Activated CD4-positive, alpha-beta T cell treated with anti-CD3 and anti-CD28 coated beads, Interleukin-2, amount 50 U/mL, for 16 hours (primary cell): Measurements from ENCODE around the gene MZF1.

Experiments used
- DNase-seq: peaks from one replicate; pipeline ENCODE4 v3.0.0-alpha.2; 2020

Gene MZF1

GRCh38 chr19:58569943-58570670 lies 3.0 kb downstream of the MZF1 start:
- DNase-seq = no peak

DNA sequence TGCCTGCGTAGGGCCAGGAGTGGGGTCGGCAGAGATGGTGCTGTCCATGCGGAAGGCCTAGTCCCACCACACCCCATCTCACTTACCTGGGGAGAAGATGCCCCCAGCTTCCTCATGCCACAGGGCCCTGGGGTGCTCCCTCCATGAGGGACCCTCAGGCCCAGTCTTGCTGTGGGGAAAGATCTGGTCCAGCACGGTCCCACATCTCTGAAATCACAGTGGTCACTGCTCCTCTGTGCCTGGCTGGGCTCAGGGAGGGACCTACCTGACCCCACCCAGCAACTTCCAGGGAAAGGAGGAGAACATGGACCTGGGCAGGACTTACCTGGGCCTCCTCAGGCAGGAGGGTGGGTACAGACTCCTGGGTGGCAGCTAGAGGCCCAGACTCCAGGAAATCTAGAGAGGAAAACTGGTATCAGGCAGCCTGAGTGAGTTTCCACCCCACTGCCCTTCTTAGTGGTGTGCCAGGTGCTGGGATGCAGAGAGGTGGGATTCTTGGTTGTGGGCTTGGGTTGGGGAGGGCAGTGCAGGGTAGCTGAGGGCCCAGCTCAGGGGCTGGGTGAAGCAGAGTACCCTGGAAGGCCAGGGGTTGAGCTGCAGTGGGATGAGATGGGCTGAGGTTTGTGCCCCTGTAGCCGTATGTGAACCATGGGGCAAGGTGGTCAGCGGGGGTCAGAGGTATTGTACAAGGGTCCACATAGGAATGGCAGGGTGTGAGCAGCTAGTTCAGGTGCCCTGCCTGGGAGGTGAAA lies 3.8 kb downstream of the MZF1 start:
- no peak for DNase-seq

DNA sequence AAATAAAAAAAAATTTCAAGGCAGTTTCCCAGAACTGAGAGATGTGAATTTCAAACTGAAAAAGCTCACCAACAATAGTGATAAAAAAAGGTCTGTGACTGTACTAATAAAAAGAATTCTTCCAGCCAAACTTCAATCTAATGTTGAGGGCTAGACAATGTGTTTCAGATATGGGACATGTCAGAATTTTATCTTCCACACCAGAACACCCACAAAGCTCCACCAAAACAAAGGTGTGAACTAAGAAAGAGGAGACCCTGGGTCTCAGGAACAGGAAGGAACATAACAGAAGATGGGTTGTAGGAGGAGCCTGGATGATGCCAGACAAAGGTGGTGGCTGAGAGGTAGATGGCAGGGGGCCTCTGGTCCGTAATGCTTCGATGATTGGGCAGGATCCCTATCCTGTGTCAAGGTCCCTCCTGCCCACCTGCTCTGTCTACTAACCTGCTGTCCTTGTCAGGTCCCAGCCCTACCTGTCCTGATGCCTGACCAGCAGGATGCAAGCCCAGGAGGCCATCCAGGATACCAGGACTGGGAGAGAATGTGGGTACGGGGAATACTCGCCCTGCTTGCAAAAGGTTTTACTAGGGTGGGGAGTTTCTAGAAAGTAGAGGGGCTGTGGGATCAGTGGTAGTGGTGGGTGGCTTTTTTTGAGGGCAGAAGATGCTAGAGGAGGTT lies 4.5 kb downstream of the MZF1 start:
- no peak for DNase-seq

DNA sequence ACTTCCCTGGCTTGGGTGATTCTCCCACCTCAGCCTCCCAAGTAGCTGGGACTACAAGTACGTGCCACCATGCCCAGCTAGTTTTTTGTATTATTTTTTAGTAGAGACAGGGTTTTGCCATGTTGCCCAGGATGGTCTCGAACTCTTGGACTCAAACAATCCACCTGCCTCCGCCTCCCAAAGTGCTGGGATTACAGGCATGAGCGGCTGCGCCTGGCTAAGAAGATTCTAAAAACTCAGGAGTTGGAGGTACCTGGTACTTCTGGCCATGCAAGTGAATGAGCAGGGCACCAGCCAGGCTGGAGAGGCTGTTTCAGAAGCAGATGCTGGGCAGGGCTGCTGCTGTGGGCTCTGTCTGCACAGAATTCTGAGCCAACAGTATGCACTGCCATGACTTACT lies 6.1 kb downstream of the MZF1 start:
- DNase-seq = no peak

GRCh38 chr19:58563823-58564222 lies 9.3 kb downstream of the MZF1 start:
- DNase-seq = no peak

DNA sequence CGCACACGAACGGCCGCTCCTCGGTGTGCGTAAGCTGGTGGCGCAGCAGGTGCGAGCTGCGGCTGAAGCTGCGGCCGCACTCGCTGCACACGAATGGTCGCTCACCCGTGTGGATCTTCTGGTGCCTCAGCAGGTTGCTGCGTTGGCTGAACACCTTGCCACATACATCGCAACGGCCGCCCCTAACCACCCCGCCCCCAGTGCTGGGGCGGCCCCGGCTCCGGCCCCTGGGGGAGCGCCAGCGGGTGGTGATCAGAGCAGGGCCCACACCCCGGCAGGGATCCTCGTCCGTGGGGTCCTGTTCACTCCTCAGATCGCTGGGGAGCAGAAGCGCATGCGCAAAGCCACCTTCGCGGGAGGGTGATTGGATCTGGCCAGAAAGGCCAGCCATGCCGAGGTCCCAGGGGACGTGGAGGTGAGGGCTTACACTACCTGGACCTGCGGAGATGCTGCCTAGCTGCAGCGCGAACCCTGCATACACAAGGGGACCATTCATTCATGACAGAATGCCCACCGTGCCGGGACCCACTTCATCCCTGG lies 10.0 kb downstream of the MZF1 start:
- peak; percentile 45 for DNase-seq

DNA sequence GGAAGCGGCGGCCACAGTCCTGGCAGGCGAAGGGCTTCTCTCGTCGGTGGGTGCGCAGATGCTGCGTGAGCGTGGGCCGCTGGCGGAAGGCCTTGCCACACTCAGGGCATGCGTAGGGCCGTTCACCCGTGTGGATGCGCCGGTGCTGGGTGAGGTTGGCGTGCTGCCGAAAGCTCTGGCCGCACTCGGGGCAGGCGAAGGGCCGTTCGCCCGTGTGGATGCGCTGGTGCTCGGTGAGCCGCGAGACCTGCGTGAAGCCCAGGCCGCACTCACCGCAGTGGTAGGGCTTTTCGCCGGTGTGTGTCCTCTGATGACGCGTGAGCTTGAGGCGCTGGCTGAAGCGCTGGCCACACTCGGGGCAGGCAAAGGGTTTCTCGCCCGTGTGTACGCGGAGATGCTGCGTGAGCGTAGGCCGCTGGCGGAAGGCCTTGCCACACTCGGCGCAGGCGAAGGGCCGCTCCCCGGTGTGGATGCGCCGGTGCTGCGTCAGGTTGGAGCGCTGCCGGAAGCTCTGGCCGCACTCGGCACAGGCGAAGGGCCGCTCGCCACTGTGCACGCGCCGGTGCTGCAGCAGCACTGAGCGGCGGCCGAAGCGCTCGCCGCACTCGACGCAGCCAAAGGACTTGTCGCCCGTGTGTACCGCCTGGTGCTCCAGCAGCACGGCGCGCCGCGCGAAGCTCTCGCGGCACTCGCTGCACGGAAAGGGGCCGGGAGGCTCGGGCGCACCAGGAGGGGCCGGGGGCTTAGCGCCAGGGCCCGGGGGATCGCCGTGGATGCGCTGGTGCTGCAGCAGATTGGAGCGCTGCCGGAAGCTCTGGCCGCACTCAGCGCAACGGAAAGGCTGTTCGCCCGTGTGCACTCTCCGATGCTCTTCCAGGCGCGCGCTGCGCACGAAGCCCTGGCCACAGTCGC lies 10.8 kb downstream of the MZF1 start:
- peak; percentile 55 for DNase-seq

DNA sequence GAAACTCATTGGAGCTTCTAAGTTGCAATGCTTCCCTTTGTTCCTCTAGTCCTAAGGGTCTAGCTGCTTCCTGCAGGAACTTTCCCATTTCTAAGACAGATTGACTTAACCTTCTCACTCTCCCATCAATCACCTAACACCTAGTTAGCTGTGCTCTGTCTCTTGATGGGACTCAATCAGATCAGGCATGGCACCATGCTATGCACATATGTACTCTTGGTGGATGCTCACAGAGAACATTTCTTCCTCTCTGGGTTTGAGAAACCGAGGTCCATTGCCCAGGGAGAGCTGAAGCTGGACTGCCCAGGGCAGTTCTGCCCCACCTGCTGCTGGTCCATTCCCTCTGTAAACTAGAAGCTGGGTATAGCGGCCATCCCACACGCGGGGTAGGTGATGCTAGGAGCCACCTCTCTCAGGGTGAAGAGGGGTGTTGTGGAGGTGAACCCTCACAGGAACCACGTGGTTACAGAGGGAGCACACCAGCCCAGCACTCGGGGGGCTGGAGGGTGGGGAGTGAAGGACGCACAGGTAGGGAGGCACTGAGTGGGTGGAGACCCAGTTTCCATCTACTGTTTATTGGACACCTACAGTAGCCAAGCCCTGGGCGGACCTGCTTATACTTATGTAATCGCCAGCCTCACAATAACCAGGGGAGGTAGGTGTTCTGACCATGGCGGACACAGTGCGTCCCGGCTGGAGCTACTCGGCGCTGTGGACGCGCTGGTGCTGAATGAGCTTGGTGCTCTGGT lies 11.6 kb downstream of the MZF1 start:
- no peak for DNase-seq

DNA sequence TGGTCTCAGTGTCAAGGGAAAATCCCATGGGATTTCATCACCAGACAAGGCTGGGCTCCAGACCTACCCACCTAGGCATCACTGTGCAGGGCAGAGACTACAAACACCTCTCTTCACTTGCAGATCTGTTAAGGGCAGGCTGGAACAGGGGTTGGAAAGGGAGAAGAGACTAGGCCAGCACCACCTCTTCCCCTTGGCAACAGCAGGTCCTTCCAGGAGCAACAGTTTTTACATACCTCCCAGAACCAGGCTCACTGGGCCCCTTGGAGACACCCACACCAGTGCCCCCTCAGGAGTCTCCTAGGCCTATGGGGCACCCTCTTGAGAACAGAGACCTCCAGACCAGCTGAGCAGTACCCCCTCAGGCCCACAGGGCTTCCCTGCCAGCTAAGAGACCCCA lies 12.2 kb downstream of the MZF1 start:
- no peak for DNase-seq

DNA sequence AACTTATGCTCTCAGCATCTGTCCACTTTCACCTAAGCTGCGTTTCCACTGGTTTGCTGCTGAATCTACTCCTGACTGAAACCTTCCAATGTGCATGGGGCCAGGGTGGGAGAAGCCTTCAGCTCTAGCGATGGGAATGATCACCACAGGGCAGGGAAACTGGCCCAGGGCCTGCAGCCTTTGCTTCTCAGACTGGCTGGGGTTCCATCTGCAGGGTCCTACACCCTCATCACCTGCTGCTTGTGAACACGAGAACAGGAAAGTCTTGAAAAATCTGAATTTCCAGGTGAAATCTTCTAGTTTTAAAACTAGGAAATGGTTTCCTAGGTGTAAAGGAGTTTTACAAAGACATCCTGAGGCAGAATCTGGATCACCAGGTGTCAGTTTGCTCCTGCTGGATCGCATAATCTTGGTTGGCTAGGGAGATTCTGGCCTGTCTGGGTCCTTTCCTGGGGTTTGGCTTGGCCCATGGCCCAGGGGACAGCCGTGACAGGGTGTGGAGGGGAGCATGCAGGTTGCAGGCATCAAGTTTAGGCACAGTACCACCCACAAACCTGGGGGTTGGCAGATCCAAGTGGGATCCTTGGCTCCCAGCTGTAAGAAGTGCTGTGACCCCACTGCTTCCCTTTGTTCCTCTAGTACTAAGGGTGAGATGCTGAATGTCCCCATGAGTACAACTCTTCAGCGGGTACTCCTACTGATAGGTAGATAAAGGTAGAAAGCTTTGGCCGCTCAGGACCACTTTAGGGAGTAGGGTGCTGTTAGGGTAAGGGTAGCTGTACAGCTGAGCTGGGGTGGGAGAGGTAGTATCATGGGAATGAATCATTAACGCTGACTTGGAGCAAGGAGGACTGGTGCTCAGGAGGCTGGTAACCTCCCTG lies 12.9 kb downstream of the MZF1 start:
- no peak for DNase-seq

- peak; percentile 93 for DNase-seq
Measured at GRCh38 chr19:58559275-58560006, 13.7 kb downstream of the MZF1 start.

GRCh38 chr19:58558623-58559274 lies 14.4 kb downstream of the MZF1 start:
- peak; percentile 100 for DNase-seq

DNA sequence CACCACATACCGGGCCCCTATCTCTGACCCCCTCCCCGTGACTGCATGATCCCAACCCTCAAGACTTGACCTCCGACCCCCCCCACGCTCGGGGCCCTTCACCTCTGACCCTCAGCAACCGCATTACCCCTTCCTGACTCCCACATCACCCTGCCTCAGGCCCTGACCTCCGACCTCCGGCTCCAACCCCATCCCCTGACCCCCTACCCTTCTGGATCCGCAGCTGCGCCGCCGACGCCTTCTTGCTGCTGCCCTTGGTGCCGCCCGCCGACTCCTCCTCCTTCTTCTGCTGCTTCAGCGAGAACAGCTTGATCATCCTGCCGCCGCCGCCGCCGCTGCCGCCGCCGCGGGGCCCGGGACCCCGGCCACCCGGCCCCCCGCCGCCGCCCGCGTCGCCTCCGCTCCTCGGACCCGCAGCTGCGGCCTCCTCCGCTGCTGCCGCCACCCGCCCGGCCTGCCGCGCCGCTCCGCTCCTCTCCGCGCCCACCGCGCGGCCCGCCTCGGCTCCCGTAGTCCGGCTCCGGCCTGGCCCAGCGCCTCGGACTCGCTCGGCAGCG lies 15.0 kb downstream of the MZF1 start, which contains the start of gene UBE2M:
Gene UBE2M (minus strand): TSS at position 546 of the 557 bp plus-strand sequence. CDS start 230 bp downstream, at position 316.
- peak; percentile 46 for DNase-seq

- no peak for DNase-seq
Measured at GRCh38 chr19:58557221-58558065, 15.7 kb downstream of the MZF1 start.

- DNase-seq = no peak
Measured at GRCh38 chr19:58556622-58557220, 16.4 kb downstream of the MZF1 start.

- DNase-seq = no peak
Measured at GRCh38 chr19:58555920-58556621, 17.1 kb downstream of the MZF1 start.

DNA sequence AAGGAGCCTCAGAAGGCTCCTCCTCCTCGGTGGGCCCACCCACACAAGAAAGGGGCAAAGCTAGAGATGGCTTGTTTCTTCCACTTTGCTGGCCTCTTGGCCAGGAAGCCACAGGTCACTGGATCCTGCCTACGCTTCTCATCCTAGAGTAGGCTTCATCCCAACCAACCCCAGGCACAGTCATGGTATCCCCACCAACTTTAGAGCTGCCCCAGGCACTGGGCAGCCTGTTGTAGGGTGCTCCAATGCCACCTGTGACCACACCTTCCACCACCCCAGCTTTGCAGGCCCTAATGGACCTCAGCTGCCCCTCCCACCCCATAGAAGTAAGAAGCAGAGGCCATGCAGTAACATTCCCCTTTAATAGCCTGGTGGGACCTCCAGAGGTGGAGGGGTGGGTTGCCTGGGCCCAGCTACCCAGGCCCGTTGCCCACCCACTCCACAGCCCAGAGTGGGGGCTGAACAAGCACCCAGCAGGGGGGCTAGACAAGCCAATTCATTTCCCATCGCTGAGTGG lies 17.7 kb downstream of the MZF1 start:
- DNase-seq = no peak
